Measurements from ENCODE around the gene AK1. TPM values are rescaled to one million over a fixed set of nuclear protein-coding genes. Genes with fewer than 3 reads are reported as not detected.

The AK1 gene
- total and polyA plus RNA-seq, 2 of the 13 experiments (the other 11 are each of a cell fraction or from before 2014, with no cell fraction given): 19.1 to 32.8 TPM

GRCh38 chr9:127838375-127839078, 38.9 kb downstream of the AK1 start (continued):
- no peak for TF ChIP-seq ZNF318 (CRISPR knock-in tag; IDR thresholded peaks at IDR 0.05)
- TF ChIP-seq AKAP8 (CRISPR knock-in tag; IDR thresholded peaks at IDR 0.05): 0 out of 2 replicates have a peak, but pooled peaks have one; percentile 25
- peak; percentile 35; the same call in 1 of the 2 replicates for TF ChIP-seq SAP130 (CRISPR knock-in tag; IDR thresholded peaks at IDR 0.05; ENCODE audit: low read depth)
- TF ChIP-seq ELF3 (CRISPR knock-in tag; IDR thresholded peaks at IDR 0.05): peak; percentile 53
- peak; percentile 27; the same call in 1 of the 2 replicates for TF ChIP-seq ZMYM3 (CRISPR knock-in tag; IDR thresholded peaks at IDR 0.05)
- TF ChIP-seq KDM2A (CRISPR knock-in tag; IDR thresholded peaks at IDR 0.05; ENCODE audit: borderline replicate concordance, low read depth): peak; percentile 36; the same call in 1 of the 2 replicates
- TF ChIP-seq NONO (IDR thresholded peaks at IDR 0.05): no peak
- TF ChIP-seq NONO (CRISPR knock-in tag; conservative IDR thresholded peaks at IDR 0.05): 0 out of 2 replicates have a peak, but pooled peaks have one; percentile 27
- peak; percentile 49 for TF ChIP-seq HDAC1 (CRISPR knock-in tag; IDR thresholded peaks at IDR 0.05)
- TF ChIP-seq GABPA (IDR thresholded peaks at IDR 0.05; ENCODE audit: low read depth, low read length): no peak
- TF ChIP-seq GABPA (CRISPR knock-in tag; IDR thresholded peaks at IDR 0.05; ENCODE audit: low read depth): peak; percentile 50
- TF ChIP-seq ZNF792 (CRISPR knock-in tag; IDR thresholded peaks at IDR 0.05): no peak
- peak; percentile 53; the same call in 1 of the 2 replicates for TF ChIP-seq ARID5B (CRISPR knock-in tag; IDR thresholded peaks at IDR 0.05)
- TF ChIP-seq ETV5 (CRISPR knock-in tag; IDR thresholded peaks at IDR 0.05; ENCODE audit: borderline replicate concordance): peak; percentile 63; the same call in 1 of the 2 replicates
- no peak for TF ChIP-seq ZNF552 (CRISPR knock-in tag; IDR thresholded peaks at IDR 0.05; ENCODE audit: borderline replicate concordance)
- TF ChIP-seq PPARG (CRISPR knock-in tag; conservative IDR thresholded peaks at IDR 0.05): peak; percentile 51; the same call in 1 of the 2 replicates
- peak; percentile 17 for TF ChIP-seq YY1 (IDR thresholded peaks at IDR 0.05; ENCODE audit: insufficient read depth, insufficient replicate concordance, low read depth, low read length)
- TF ChIP-seq ZBTB7B (CRISPR knock-in tag; IDR thresholded peaks at IDR 0.05): 0 out of 2 replicates have a peak, but pooled peaks have one; percentile 37

Measured in HepG2 (cell line).